ENCODE data around the gene MYO5C. TPM values are rescaled to one million over a fixed set of nuclear protein-coding genes. Genes with fewer than 3 reads are reported as not detected.
"Not testable (repeated sequence)": the region's sequence is repeated elsewhere in the genome, so short reads cannot be mapped to it uniquely, and the experiment has no call there.

MYO5C gene
- total RNA-seq, 1 donor from 2014 or later: 10.3 TPM

GRCh38 chr15:52246686-52247431 is 48.7 kb downstream of the MYO5C start:
- DNase-seq (ENCODE audit: extremely low spot score in 2 of 2): no peak
- H3K27me3 ChIP-seq: no peaks in the 10 kb centered on the region
- no peaks in the 10 kb centered on the region for H3K9me3 ChIP-seq
- H3K36me3 ChIP-seq: no peaks in the 10 kb centered on the region
- H3K4me3 ChIP-seq: no peak overlapping the region
- no peak for TF ChIP-seq CTCF (IDR thresholded peaks at IDR 0.05)
- no peak for TF ChIP-seq POLR2AphosphoS5 (IDR thresholded peaks at IDR 0.05; ENCODE audit: insufficient read depth in 1 of 2, low read depth in 1 of 2)
- TF ChIP-seq POLR2A (IDR thresholded peaks at IDR 0.05): no peak
- no peaks in the 10 kb centered on the region for H3K4me1 ChIP-seq
- no peak overlapping the region for H3K27ac ChIP-seq
- intact Hi-C loops (cut with DNase I): no loop called here

- TF ChIP-seq POLR2A (IDR thresholded peaks at IDR 0.05) (no peak), POLR2AphosphoS5 (IDR thresholded peaks at IDR 0.05; ENCODE audit: insufficient read depth in 1 of 2, low read depth in 1 of 2) (no peak), CTCF (IDR thresholded peaks at IDR 0.05) (no peak)
Measured at GRCh38 chr15:52243697-52244555, 51.7 kb downstream of the MYO5C start.

GRCh38 chr15:52243286-52243685 is 52.3 kb downstream of the MYO5C start:
- Histone ChIP-seq H3K36me3 (no peaks in the 10 kb centered on the region), H3K9me3 (no peaks in the 10 kb centered on the region), H3K27me3 (no peaks in the 10 kb centered on the region), H3K4me1 (no peaks in the 10 kb centered on the region), H3K4me3 (no peak overlapping the region), H3K27ac (no peak overlapping the region)
- DNase-seq (ENCODE audit: extremely low spot score in 2 of 2): no peak
- no peak for TF ChIP-seq POLR2AphosphoS5 (IDR thresholded peaks at IDR 0.05; ENCODE audit: insufficient read depth in 1 of 2, low read depth in 1 of 2)
- TF ChIP-seq POLR2A (IDR thresholded peaks at IDR 0.05): no peak
- TF ChIP-seq CTCF (IDR thresholded peaks at IDR 0.05): no peak
- intact Hi-C loops (cut with DNase I): no loop called here

More at GRCh38 chr15:52243697-52244555, 51.7 kb downstream of the MYO5C start:
- Histone ChIP-seq H3K27me3 (no peaks in the 10 kb centered on the region), H3K9me3 (no peaks in the 10 kb centered on the region), H3K4me1 (no peaks in the 10 kb centered on the region), H3K4me3 (no peak overlapping the region), H3K27ac (no peak overlapping the region), H3K36me3 (no peaks in the 10 kb centered on the region)
- intact Hi-C loops (cut with DNase I): no loop called here
- no peak for DNase-seq (ENCODE audit: extremely low spot score in 2 of 2)

- H3K27me3 ChIP-seq: no peaks in the 10 kb centered on the region
- H3K4me3 ChIP-seq: no peak overlapping the region
- DNase-seq (ENCODE audit: extremely low spot score in 2 of 2): no peak
- H3K4me1 ChIP-seq: no peaks in the 10 kb centered on the region
- intact Hi-C loops (cut with DNase I): no loop called here
- TF ChIP-seq POLR2A (IDR thresholded peaks at IDR 0.05) (no peak), POLR2AphosphoS5 (IDR thresholded peaks at IDR 0.05; ENCODE audit: insufficient read depth in 1 of 2, low read depth in 1 of 2) (no peak)
- no peaks in the 10 kb centered on the region for H3K9me3 ChIP-seq
- no peaks in the 10 kb centered on the region for H3K36me3 ChIP-seq
- no peak overlapping the region for H3K27ac ChIP-seq
Measured at GRCh38 chr15:52241489-52241888, 54.1 kb downstream of the MYO5C start.

GRCh38 chr15:52240166-52240565 is 55.4 kb downstream of the MYO5C start:
- TF ChIP-seq POLR2A (IDR thresholded peaks at IDR 0.05): no peak
- no peak for TF ChIP-seq CTCF (IDR thresholded peaks at IDR 0.05)
- no peak for TF ChIP-seq POLR2AphosphoS5 (IDR thresholded peaks at IDR 0.05; ENCODE audit: insufficient read depth in 1 of 2, low read depth in 1 of 2)
- no peaks in the 10 kb centered on the region for H3K36me3 ChIP-seq

GRCh38 chr15:52238989-52239525 is 56.5 kb downstream of the MYO5C start:
- intact Hi-C loops (cut with DNase I); H3K4me1 ChIP-seq; H3K27me3 ChIP-seq; H3K9me3 ChIP-seq; H3K27ac ChIP-seq; DNase-seq (ENCODE audit: extremely low spot score in 2 of 2); H3K4me3 ChIP-seq; H3K36me3 ChIP-seq: not testable (repeated sequence)

More at GRCh38 chr15:52240166-52240565, 55.4 kb downstream of the MYO5C start:
- Histone ChIP-seq H3K4me1 (no peaks in the 10 kb centered on the region), H3K27ac (no peak overlapping the region), H3K4me3 (no peak overlapping the region), H3K9me3 (no peaks in the 10 kb centered on the region), H3K27me3 (no peaks in the 10 kb centered on the region)
- DNase-seq (ENCODE audit: extremely low spot score in 2 of 2): no peak
- intact Hi-C loops (cut with DNase I): no loop called here

Measured in vagina (tissue), 2 donors.